ENCODE measurements around the gene TRMO.

TRMO gene

DNA sequence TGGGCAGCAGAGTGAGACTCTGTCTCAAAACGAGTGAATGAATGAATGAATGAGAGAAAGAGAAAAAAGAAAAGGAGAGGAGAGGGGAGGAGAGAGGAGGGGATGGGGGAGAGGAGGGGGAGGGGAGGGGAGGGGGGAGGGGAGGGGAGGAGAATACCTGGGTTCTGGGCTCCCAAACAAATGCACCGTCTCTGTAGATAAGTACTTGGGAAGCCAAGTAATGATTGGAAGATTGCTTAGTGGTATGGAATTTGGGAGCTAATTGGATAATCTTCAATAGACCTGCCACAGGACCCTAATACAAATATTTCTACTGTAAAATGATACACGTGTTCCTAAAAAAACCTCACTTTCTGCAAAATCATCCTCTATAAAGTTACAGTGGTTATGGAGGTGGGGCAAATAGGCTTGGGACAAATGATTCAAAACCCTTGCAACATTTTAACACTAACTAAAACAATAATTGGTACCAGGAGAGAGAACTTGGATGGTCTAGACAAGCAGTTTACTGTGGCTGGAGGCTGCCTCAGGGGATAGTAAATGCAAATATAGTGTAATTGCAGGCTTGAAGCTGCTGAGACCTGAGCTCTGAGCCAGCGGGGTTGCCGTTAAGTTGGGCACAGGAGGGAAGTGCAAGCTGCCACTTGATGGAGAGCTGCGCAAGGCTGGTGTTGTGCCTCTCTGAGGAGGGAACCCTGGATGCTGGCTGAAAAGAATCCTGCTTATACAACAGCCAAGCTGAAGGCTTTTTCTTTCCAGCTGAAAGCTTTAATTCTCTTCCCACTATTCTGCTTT, 12.2 kb upstream of the TRMO start:
- no peak overlapping the region for H3K4me3 Mint-ChIP-seq
- H3K36me3 Mint-ChIP-seq (ENCODE audit: low read depth) = no peaks in the 10 kb centered on the region
- TF ChIP-seq, protein P1, sequence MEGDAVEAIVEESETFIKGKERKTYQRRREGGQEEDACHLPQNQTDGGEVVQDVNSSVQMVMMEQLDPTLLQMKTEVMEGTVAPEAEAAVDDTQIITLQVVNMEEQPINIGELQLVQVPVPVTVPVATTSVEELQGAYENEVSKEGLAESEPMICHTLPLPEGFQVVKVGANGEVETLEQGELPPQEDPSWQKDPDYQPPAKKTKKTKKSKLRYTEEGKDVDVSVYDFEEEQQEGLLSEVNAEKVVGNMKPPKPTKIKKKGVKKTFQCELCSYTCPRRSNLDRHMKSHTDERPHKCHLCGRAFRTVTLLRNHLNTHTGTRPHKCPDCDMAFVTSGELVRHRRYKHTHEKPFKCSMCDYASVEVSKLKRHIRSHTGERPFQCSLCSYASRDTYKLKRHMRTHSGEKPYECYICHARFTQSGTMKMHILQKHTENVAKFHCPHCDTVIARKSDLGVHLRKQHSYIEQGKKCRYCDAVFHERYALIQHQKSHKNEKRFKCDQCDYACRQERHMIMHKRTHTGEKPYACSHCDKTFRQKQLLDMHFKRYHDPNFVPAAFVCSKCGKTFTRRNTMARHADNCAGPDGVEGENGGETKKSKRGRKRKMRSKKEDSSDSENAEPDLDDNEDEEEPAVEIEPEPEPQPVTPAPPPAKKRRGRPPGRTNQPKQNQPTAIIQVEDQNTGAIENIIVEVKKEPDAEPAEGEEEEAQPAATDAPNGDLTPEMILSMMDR (IDR thresholded peaks at IDR 0.05) = no peak
- peaks cover 100% of the 10 kb centered on the region for H3K27me3 Mint-ChIP-seq (ENCODE audit: low read depth, poor library complexity)
- H3K4me1 Mint-ChIP-seq = no peaks in the 10 kb centered on the region
- H3K9me3 Mint-ChIP-seq = no peaks in the 10 kb centered on the region
- no peak for DNase-seq
- no peak overlapping the region for H3K27ac Mint-ChIP-seq

DNA sequence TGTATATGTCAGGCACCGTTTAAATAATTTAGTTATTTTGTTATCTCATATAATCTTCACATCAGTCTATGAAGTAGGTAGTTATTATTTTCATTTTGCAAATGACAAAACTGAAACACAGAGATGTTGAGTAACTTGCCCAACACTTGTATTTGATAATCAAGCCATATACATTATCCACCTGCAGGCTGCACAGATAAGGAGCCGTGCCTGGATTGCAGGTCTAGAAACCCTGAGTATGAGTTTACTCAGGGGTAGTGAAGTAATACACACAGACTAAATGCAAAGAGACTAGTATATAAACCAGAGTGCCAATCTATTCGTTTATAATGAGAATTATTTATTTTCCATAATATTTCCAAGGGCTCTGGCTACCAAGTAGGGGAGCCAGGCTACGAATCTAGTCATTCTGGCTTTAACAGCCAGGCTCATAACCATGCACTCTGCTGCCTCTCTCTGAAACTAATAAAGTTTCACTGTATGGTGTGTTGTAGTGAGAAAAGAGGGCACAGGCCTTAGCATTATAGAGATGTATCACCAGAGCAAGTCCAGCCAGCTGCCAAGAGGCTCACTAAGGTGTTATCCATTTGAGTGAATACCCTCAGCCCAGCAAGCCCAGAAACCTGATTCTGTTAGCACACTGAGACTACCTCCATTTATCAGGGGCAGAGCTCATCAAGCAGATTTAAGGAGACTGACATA, 11.1 kb upstream of the TRMO start:
- Mint-ChIP-seq H3K27ac (no peak overlapping the region), H3K36me3 (ENCODE audit: low read depth) (no peaks in the 10 kb centered on the region), H3K27me3 (ENCODE audit: low read depth, poor library complexity) (peaks cover 100% of the 10 kb centered on the region), H3K4me1 (no peaks in the 10 kb centered on the region), H3K4me3 (no peak overlapping the region), H3K9me3 (no peaks in the 10 kb centered on the region)
- DNase-seq = no peak
- TF ChIP-seq, protein P1 (IDR thresholded peaks at IDR 0.05) = no peak

DNA sequence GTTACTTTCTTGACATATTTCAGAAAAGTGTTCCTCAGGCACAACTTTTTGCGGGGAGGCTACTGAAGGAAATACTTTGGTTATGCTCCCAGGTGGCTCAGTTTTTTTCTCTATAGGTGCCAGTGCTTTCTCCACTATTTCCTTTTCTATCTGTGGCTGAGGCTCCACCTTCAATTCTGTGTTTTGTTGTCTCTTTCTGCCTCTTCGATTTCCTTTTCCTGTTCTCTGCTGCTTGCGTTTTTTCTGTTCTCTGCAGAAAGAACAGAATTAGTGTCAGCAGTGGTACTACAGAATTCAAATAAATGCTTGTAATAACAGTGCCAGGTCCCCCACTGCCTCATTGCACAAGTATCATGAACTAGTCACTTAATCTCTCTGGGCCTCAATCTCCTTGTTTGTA, 8.7 kb upstream of the TRMO start:
- H3K9me3 Mint-ChIP-seq = no peaks in the 10 kb centered on the region
- peaks cover 100% of the 10 kb centered on the region for H3K27me3 Mint-ChIP-seq (ENCODE audit: low read depth, poor library complexity)
- H3K27ac Mint-ChIP-seq = no peak overlapping the region
- TF ChIP-seq, protein P1 (IDR thresholded peaks at IDR 0.05) = no peak
- no peaks in the 10 kb centered on the region for H3K4me1 Mint-ChIP-seq
- no peak for DNase-seq
- no peak overlapping the region for H3K4me3 Mint-ChIP-seq
- H3K36me3 Mint-ChIP-seq (ENCODE audit: low read depth) = no peaks in the 10 kb centered on the region

DNA sequence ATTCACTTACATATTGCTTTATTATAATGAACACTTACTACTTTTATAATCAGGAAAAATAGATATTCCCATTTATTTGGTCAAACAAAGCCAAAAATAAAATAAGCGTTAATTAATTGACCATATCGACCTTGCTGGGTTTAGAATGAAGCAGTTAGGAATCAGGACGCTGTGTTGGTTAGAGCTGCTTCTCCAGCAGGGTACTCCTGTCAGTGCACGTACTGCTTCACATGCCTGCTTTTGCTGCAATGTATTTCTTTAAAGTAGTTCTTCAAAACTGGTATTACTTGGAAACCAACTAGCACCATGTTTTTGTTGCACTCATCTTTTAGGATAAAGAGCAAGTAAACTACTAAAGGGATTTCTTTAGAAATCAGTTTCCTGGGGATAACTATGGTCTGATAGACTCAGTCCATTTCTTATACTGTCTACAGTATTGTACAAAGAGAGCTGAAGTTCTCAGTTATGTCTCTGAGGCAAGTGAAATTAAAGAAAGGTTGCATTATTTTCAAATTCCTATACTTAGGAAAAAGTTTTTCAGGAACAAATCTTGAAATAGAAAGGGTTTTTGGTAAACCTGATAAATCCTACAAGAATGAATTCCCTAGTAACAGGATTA, 6.8 kb upstream of the TRMO start:
- no peak for DNase-seq
- TF ChIP-seq, protein P1 (IDR thresholded peaks at IDR 0.05) = no peak
- H3K27me3 Mint-ChIP-seq (ENCODE audit: low read depth, poor library complexity) = peaks cover 100% of the 10 kb centered on the region
- no peak overlapping the region for H3K27ac Mint-ChIP-seq
- no peaks in the 10 kb centered on the region for H3K4me1 Mint-ChIP-seq
- no peak overlapping the region for H3K4me3 Mint-ChIP-seq
- no peaks in the 10 kb centered on the region for H3K36me3 Mint-ChIP-seq (ENCODE audit: low read depth)
- H3K9me3 Mint-ChIP-seq = no peaks in the 10 kb centered on the region

DNA sequence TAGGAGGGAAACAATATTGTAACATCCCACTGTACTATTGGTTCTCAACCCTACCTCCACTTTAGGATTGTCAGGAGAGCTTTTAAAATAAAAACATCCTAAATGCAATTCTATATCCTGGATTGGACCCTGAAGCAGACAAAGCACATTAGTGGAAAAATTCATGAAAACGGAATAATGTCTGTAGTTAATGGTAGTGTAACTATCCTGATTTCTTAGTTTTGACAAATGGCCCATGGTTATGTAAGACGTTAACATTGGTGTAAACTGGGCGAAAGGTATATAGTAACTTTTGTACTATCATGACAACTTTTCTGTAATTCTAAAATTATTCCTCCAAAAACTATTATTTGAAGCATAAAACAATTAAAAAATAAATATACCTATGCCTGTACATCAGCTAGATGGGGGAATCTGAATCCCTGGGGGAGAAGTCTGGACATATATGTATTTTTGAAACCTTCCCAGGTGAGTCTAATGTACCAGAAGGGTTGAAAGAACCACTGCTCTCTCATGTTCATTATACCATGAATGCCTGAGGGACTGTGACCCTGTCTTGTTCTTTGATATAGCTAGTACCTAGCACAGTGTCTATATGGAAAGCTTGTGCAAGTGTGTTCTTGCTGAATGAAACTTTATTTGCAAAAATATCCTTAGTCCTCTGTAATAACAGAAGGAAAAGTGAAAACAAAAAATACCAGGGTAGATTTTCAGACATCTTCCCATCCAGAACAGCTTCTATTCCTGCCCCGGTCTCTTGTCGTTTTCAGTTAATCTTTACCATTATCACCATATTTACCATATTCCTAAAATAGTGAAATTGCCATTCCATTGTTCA, 3.4 kb upstream of the TRMO start:
- no peak for DNase-seq
- no peak overlapping the region for H3K27ac Mint-ChIP-seq
- peaks cover 12% of the 10 kb centered on the region for H3K4me1 Mint-ChIP-seq
- no peak overlapping the region for H3K4me3 Mint-ChIP-seq
- TF ChIP-seq, protein P1 (IDR thresholded peaks at IDR 0.05) = no peak
- H3K36me3 Mint-ChIP-seq (ENCODE audit: low read depth) = peaks cover 4% of the 10 kb centered on the region
- H3K27me3 Mint-ChIP-seq (ENCODE audit: low read depth, poor library complexity) = peaks cover 79% of the 10 kb centered on the region
- no peaks in the 10 kb centered on the region for H3K9me3 Mint-ChIP-seq
